DOHH2 (cell line): ENCODE data around the gene VPS26B.
"Not testable (repeated sequence)": the region's sequence is repeated elsewhere in the genome, so short reads cannot be mapped to it uniquely, and the experiment has no call there.

Experiments used
- CTCF ChIP-seq: fragments of 200-600 bp; sonication (generic); IDR thresholded peaks from one replicate; pipeline ENCODE4 v1.5.1; 2014; ENCODE audit warnings: antibody characterized with exemption, mild to moderate bottlenecking, low read depth, low read length; ENCODE audit not compliant: poor library complexity, severe bottlenecking
- EZH2phosphoT487 ChIP-seq: fragments of 200-600 bp; sonication (generic); IDR thresholded peaks from 2 replicates; pipeline ENCODE4 v1.6.1; 2017; ENCODE audit warnings: borderline replicate concordance, mild to moderate bottlenecking, antibody characterized with exemption, low read length, moderate library complexity, mixed read lengths

GRCh38 chr11:134281635-134282034 lies 57.2 kb downstream of the VPS26B start:
- TF ChIP-seq CTCF, EZH2phosphoT487: not testable (repeated sequence)
